Measurements from ENCODE around the gene NARF.

GRCh38 chr17:82445542-82445941, 13.0 kb upstream of the NARF start:
- TF ChIP-seq POLR2A (IDR thresholded peaks at IDR 0.05; ENCODE audit: low read depth, low read length): no peak
- TF ChIP-seq POLR2AphosphoS5 (IDR thresholded peaks at IDR 0.05; ENCODE audit: low read depth, low read length): no peak
- TF ChIP-seq TAF1 (IDR thresholded peaks at IDR 0.05; ENCODE audit: low read depth, low read length): no peak

Measured in GM12891 (cell line).